NCI-H748 treated with DMSO at 0.1 percent for 48 hours (cell line): Measurements from ENCODE around the gene MEAF6.

Source experiments
- DNase-seq: peaks from one replicate; lab custom pipeline; 2025; lab: John Stamatoyannopoulos, UW

The MEAF6 gene

DNA sequence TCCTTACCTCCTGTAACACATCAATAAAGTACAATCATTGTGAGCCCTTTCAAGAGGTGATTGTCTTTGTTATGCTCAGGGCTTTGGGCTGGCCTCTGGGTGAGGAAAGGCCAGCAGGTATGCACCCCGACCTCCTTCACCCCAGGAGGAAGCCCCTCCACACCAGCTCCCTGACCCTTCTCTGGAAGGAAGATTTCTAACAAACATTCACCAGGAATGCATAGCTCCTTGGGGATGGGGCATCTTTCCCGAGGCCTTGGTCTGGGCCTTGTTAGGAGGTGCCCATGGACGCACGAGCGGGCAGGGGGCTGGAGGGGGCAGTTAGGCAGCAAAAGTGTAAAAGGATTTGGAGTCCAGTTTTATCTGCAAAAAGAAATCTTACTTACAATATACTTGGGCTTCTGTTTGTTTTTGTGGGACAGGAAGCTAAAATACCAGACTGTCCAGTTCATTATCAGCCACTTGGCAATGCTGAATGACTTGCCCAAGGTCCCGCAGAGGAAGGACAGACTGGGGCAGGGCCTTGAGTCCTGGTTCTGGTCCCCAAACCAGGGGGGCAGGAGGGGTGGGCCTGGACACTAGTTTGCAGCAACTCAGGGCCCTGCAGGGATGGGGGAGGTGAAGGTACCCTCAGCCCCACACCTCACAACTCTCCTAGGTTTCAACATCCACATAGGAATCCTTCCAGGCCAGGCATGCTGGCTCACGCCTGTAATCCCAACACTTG is 30.1 kb downstream of the MEAF6 start:
- no peak for DNase-seq

DNA sequence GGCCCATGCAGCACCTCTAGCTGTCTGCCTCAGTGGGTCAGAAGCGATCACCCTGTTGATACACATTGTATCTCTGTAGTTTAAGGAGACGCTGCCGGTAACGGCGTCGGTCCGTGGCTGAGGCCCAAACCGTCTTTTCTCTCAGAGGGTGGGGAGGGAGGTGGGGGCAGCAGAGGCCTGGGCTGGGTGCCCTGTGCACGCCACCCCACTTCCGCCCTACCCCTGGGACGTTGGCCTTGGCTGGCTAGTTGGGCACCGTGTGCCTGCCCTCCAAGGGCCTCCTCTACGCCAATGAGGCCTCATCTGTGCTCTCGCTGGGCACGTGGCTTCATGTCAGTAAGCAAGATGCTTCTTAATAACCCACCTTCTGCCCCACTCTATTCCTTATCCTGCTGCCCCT is 30.8 kb downstream of the MEAF6 start:
- no peak for DNase-seq

DNA sequence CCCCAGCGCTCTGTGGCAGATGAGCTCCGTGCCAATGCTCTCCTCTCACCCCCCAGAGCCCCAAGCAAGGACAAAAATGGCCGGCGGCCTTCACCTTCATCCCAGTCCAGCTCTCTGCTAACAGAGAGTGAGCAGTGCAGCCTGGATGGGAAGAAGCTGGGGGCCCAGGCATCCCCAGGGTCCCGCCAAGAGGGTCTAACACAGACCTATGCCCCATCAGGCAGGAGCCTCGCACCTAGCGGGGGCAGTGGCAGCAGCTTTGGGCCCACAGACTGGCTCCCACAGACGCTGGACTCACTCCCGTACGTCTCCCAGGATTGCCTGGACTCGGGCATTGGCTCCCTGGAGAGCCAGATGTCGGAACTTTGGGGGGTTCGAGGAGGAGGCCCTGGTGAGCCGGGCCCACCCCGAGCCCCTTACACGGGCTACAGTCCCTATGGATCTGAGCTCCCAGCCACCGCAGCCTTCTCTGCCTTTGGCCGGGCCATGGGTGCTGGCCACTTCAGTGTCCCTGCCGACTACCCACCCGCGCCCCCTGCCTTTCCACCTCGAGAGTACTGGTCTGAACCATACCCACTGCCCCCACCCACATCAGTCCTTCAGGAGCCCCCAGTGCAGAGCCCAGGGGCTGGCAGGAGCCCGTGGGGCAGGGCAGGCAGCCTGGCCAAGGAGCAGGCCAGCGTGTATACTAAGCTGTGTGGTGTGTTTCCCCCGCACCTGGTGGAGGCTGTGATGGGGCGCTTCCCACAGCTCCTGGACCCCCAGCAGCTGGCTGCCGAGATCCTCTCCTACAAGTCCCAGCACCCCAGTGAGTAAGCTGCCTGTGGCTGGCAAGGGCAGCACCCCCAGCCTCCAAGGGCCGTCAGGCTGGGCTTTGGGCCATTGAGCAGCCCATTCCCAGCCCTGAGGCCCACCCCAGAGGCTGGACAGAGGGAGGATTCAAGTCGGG is 31.5 kb downstream of the MEAF6 start:
- no peak for DNase-seq

DNA sequence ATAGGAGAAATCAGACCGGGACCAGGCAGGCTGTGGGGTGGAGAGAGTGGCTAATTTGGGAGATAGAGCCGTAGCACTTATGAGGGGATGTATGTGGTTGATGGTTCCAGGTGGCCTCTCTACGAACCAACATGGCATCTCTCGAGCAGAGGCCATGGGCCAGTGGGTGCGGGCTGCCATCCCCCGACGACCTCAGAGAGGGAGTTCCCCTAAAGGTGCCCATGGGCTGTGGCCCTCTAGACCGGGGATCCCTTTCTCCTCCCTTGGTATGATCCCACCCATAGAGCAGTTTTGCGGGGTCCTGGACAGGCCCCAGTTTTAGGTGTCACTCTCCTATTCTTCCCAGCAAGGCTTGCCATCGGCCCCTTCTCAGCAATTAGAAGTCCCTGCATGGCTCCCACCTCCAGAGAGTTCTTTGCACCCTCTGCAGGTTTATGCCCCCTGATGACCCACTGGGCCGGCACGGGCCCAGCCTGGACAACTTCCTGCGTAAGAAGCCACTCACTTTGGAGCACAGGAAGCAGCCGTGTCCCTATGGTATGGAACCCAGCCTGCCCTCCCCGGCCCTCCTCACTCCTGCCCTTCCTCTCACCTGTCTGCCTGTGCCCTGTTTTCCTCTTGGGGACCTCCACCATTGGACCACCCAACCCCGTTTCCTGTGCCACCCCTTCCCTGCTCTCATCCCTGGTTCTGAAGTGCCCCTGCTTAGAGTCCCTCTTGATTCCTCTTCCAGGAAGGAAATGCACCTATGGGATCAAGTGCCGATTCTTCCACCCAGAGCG is 32.4 kb downstream of the MEAF6 start:
- no peak for DNase-seq

DNA sequence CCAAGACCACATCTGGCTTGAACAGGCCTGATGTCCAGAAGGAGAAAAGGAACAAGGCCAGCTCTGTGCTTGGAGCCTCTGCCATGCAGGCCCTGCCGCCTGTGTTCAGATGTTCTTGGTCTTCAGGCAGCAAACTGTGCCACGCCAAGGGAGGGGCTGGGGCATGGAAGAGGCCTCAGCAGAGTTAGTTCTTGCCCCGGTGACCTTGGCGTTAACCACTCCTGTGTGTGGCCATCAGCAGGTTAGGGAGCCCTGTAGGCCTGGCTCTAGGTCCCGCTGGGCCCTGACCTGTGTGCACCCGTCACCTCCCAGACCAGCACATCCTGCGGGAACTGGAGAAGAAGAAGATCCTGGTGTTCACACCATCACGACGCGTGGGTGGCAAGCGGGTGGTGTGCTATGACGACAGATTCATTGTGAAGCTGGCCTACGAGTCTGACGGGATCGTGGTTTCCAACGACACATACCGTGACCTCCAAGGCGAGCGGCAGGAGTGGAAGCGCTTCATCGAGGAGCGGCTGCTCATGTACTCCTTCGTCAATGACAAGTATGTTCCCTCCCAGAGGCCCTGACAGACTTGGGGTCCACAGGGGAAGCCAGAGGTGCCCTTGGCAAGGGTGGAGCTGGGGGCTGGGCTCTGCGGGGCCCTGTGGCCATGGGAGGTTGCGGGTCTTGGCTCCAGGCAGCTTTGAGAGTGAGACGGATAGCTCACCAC is 33.1 kb downstream of the MEAF6 start:
- no peak for DNase-seq

DNA sequence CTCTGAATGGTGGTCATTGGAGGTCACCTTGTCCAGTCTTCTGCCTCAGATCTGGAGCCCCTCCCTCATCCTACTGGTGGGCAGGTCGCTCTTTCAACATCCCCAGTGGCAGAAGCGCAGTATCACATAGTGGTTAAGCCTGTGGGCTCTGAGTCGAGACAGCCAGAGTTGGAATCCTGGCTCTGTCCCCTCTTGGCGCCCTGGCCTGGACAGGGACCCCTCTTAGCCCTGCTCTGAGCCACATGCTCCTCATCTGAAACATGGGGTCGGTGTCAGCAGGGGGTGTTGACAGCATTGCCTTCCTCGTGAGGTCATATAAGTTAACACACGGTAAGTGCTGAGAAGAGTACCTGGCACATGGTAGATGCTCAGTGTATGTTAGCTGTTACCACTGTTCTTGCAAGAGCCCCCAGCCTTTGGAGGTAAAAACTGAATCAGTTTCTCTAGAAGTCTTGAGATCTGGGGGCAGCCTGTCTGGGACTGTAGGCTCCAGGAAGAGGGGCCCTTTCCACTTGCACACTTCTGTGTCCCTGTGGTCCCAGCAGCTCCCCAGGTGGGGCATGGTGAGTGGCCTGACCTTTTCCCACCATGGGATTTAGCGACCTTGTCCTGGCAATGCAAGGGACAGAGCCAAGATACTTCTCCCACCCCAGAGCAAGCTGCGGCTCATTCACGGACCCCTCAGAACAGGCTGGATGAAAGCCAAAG is 33.8 kb downstream of the MEAF6 start:
- no peak for DNase-seq

DNA sequence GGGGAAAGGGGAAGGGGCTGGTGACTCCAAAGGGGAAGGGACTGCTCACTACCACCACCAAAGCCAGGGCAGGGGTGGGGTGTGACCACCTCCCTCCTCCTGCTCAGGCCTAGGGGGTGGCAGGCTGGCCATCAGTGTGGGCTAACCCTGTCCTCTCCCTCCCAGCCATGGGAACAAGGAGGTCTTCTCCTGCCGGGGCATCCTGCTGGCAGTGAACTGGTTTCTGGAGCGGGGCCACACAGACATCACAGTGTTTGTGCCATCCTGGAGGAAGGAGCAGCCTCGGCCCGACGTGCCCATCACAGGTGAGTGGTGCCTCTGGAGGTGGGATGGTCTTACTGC is 34.5 kb downstream of the MEAF6 start:
- no peak for DNase-seq

DNA sequence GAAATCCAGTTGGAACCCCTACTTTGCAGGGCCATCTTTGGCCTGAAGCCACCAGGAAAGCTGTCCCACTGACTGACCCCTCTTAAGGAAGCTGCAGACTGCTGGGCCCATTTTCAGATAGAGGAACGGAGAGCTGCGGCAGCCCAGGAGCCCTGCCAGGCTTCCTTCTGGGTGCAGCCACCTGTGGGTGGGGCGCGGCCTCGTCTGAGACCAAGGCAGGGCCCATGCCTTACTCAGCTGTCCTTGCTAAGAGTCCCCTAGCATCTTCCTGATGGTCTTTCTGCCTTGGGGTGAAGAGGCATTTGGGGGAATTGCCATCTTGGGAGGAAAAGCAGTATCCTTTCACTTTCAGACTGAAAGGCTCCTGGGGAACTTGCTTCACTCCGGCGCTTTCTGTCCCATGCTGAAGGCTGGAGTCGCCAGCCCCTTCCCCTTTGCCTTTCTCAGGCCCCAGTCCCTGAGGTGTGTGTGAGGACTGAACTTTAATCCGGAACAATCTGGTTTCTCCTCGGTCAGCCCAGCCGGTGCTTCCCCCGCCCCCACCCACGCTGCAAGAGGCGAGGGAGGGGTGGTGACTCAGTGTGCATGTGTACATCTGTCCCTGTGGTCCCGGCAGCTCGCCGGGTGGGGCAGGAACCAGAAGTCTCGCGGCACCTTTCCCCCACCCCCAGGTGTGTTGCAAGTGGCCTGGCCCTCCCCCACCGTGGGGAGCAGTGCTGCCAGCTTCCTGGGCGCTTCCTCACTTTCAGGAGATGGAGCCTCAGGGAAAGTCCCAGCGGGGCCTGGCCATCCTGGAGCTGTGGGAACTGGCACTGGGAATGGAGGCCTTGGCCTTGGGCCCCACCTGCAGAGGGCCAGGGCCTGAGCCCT is 35.1 kb downstream of the MEAF6 start:
- no peak for DNase-seq

DNA sequence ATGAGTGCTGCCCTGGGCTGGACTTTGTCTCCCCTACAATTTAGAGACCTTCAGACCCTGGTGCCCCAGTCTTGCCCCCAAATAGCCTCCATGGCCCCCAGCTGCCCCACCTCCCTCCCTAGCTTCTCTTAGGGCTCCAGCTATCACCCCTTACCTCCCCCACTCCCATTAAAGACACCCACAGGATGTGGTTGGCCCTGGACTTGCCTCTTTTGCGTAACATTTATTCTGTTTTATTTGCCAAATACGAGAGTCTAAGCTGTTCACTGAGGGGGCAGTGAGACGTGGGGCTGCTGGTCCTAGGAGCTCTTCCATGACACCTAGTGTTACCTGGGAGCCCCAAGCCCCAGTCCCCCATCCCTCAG is 35.7 kb downstream of the MEAF6 start:
- no peak for DNase-seq

DNA sequence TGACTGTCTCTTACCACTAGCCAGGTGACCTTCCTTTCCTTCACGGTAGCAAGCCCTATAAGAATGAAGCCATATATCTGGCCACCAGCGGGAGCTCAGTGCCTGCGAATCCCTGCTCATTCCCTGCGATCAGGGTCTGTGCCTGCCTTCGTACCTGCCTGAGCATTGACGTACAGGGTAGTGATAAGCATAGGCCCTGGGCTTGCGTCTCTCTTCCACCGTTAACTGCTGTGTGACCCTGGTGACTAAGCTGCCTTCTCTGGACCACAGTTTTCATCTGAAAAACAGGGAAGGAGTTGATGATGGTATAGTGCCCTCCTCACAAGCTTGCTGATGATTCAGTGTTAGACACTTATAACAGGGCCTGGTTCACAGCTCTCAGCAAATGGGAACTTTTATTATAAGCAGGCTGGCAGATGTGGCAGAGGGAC is 36.1 kb downstream of the MEAF6 start:
- no peak for DNase-seq

DNA sequence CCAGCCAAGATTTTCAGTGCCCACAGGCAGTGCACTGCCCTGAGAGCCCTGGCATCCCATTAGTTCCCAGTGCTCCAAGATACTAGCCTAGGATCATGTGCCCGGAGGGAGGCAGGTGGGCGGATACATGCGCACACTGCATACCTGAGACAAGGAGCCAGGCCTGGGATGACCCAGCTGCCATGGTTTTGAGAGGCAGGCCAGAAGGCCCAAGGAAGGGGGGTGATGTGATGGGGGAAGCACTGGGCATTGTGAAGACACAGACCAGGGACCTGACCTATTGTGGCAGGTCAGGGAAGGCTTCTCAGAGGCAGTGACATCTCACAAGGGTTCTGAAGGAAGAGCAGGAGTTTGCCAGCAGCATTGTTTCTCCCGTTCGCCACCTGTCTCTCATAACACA is 36.6 kb downstream of the MEAF6 start:
- DNase-seq = no peak

DNA sequence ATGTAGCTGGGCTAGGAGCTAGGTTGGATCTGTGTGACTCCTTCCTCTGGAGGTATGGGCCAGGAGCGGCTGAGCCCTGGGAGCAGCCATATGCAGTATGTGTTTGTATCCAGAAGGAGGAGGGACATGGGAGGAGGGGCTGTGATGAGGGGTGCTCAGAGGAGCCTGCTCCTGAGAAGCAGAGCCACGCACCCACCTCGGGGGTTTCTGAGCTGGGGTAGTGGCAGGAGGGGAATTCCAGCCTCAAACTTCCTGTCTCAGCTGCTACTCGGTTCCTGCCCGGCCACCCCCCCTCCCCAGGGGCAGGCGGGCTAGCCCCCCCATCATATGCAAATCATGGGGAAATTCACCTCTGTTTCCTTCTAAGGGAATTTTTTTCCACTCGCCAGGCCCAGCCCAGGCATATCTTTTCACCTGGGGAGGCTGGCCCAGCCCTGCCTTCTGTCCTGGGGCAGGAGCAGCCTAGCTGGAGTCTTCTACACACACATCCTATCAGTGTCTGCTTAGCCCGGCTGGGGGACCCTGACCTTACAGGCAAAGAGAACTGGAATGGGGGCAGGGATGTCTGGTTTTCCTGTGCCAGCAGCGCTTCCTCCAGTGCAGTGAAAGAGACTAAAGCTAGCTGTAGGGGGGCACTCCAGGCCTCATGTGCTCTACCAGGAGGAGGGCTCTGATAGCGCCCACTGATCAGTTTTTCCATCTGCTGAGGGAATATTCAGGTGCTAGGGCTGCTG is 37.2 kb downstream of the MEAF6 start:
- no peak for DNase-seq

DNA sequence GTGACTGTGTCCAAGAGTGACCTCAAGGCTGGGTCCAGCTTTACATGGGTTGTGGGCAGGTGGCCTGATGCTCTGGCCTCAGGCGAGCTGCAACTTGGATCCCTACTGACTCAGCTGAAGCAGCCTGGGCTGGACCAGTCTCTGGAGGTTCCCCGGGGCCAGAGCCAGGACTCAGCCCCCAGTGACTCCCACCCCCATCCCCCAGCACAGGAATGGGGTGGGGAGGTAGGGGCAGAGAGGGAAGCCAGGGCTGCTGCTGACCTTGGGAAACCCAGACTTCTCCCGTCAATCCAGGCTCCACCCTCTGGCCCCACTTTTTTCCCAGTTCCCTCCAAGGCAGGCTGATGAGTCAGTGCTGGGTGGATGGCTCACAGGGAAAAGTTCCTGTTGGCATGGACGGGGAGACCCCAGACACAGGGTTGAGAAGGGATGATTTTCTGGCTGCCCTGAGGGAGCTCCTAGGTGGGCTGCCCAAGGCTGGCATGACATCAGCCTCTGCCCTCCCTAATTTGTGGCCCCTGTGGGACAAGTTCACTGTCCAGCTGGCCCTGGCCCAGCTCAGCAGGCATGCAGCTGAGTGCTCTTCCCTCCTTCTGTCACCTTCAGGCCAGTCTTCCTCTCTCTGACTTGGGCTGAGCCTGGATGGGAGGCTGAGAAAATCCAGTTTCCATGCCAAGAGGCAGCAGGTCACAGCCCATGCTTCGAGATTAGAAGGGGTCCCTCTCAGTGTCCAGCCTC is 37.9 kb downstream of the MEAF6 start:
- DNase-seq = no peak

DNA sequence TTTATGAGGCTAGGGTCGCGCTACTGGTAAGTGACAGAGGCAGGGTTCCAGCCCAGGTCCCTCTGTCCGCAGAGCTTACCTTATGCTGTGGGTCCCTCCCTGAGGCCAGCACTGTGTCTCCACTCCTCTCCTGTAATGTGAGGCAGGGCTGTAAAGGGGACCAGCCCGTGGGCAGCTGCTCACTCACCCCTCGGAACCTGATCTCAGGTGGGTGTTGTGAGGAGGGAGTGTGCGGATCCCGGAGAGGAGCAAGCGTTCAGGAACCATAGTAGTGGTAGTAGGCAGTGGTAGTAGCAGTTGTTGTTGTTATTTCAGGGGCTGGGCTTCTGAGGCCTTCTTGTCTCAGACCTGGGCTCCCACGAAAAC is 38.5 kb downstream of the MEAF6 start:
- DNase-seq = no peak

DNA sequence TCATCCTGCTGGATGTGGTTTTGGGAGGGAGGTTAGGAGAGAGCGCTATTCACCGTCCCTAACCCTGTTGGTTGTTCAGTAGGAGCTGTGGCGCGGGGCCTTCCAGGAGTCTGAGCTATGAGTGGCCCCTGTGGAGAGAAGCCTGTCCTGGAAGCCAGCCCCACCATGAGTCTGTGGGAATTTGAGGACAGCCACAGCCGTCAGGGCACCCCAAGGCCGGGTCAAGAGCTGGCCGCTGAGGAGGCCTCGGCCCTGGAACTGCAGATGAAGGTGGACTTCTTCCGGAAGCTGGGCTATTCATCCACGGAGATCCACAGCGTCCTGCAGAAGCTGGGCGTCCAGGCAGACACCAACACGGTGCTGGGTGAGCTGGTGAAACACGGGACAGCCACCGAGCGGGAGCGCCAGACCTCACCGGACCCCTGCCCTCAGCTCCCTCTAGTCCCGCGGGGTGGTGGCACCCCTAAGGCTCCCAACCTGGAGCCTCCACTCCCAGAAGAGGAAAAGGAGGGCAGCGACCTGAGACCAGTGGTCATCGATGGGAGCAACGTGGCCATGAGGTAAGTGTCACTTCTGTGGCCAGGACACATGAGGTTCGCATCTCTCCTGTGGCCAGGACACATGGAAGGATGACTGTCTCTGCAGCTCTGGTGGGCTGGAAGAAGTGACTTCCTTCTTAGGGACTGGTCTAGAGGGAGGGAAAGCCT is 39.0 kb downstream of the MEAF6 start:
- DNase-seq = no peak

DNA sequence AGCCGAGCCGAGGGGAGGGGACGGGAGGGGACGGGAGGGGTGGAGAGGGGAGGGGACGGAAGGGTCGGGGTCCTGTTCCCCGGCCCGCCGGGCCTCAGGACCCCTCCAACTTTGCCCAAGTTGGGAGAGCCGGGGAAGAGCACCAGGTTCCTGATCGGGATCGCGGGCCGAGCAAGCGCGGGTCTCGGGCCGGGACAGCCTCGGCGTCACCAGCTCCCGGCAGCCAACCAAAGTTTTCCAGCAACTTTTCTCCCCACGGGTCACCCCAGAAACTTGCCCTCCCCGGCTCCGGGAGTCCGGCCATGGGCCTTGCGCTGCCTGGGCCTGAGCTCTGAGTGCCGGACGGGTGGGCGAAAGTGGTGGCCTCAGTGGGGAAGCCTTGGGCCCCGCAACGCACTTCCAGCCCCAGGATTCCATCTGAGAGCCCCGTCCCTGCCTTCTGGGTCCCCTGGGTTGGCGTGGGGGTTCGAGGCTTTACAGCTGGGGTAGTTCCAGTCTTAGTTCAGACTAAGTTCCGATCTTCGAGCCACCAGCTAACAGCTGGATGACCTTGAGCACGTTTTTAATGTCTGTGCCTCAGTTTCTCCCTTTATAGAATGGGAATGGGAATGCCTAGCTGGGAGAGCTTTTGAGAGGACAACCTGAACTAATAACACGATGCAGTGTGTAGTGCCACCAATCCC is 39.7 kb downstream of the MEAF6 start:
- no peak for DNase-seq

DNA sequence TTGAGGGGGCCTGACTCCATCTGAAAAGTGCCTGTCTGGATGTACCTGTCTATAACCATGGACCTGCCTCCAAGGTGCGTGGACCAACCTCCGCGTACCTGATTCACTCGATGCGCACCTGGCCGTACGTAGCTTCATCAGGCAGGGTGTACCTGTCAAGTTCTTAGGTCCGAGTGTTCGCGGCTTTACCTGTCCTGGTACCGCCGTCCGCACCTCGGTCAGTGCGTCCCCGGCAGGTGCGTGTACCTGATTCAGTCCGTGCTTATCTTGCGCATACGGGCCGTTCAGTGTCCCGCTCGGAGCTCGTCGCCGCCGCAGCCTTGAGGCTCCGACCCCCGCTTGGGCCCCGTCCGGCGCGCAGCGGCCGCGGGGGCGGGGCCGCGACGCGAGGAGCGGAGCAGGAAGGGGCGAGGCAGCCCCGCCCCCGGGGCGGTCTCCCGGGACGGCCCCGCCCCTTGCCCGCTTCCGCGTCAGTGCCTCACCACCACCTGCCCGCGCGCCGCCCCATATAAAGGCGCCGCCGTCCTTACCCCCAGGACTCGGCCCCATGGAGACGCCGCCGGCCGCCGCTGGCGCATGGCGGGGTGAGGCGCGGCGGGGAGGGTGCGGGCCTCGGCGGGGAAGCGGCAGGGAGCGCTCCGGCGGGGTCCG is 40.4 kb downstream of the MEAF6 start, which contains the start of gene ZC3H12A:
TSS of gene ZC3H12A (plus strand) at position 535 of the 651 bp plus-strand sequence. CDS start 917 bp downstream, outside the sequence.
- peak; percentile 31 for DNase-seq
